Tibial nerve (tissue), 4 donors: ENCODE data around the gene CADPS. TPM values are rescaled to one million over a fixed set of nuclear protein-coding genes. Genes with fewer than 3 reads are reported as not detected.

ENCODE experiments used
- DNase-seq, 2 donors: peaks; one replicate each; pipeline ENCODE4 v3.0.0-alpha.2; 2019; ENCODE audit warnings: low spot score in 2 of 2
- H3K27ac ChIP-seq, 4 donors: fragments of 200-600 bp; sonication (generic) in 3 of 4; one replicate each; pipeline ENCODE4 v1.5.1; 2017 to 2019; ENCODE audit warnings: mild to moderate bottlenecking in 1 of 4
- H3K27me3 ChIP-seq, 2 donors: fragments of 200-600 bp; sonication (generic) in 1 of 2; one replicate each; pipeline versions ENCODE4 v1.5.1 to v1.6.0; 2017 to 2019
- H3K36me3 ChIP-seq, 3 donors: fragments of 200-600 bp; sonication (generic); one replicate each; pipeline ENCODE4 v1.5.1; 2018 to 2019
- H3K4me1 ChIP-seq, 4 donors: fragments of 200-600 bp; sonication (generic) in 3 of 4; one replicate each; pipeline ENCODE4 v1.5.1; 2017 to 2019
- H3K4me3 ChIP-seq, 4 donors: fragments of 200-600 bp; sonication (generic) in 3 of 4; one replicate each; pipeline ENCODE4 v1.5.1; 2017 to 2019; ENCODE audit warnings: mild to moderate bottlenecking in 1 of 4, moderate library complexity in 1 of 4
- H3K9me3 ChIP-seq, 4 donors: fragments of 200-600 bp; sonication (generic) in 3 of 4; one replicate each; pipeline ENCODE4 v1.5.1; 2017 to 2019
- EP300 ChIP-seq, 2 donors: sonication (generic); formaldehyde crosslinking; IDR thresholded peaks; one replicate each; pipeline ENCODE4 v1.6.1; 2017; ENCODE audit warnings: antibody characterized with exemption in 2 of 2, mild to moderate bottlenecking in 1 of 2
- POLR2A ChIP-seq, 2 donors: fragments of 450-650 bp; IDR thresholded peaks; one replicate each; pipeline ENCODE4 v1.6.1; 2017; ENCODE audit warnings: antibody characterized with exemption in 2 of 2, mild to moderate bottlenecking in 2 of 2, moderate library complexity in 2 of 2
- WGBS, 2 donors: methylation state at CpG; one replicate each; pipeline ENCODE4 v1.1.5; 2018; 5-methylcytosine and 5-hydroxymethylcytosine counted together
- small RNA-seq: library from RNA; depleted of rRNA; stranded (forward); fragments of <200 nt; gene quantifications from one replicate; pipeline ENCODE3, GENCODE V24; 2016
- total RNA-seq, 4 donors: library from RNA; depleted of rRNA; stranded (reverse); fragments of >200 nt; gene quantifications; one replicate each; pipeline ENCODE4 v1.1.0, GENCODE V29; 2016
- TF ChIP-seq, protein P1 (sequence below), 5 experiments: fragments of 200-600 bp in 3 of 5; fragments of 450-650 bp in 2 of 5; sonication (generic) in 3 of 5; IDR thresholded peaks; one replicate each; pipeline ENCODE4 v1.5.1; 2016 to 2019; ENCODE audit warnings: antibody characterized with exemption in 5 of 5, mild to moderate bottlenecking in 3 of 5, moderate library complexity in 2 of 5

The CADPS gene
- total RNA-seq, 4 donors from 2014 or later = 16.2 to 16.7 TPM; not detected in 2

DNA sequence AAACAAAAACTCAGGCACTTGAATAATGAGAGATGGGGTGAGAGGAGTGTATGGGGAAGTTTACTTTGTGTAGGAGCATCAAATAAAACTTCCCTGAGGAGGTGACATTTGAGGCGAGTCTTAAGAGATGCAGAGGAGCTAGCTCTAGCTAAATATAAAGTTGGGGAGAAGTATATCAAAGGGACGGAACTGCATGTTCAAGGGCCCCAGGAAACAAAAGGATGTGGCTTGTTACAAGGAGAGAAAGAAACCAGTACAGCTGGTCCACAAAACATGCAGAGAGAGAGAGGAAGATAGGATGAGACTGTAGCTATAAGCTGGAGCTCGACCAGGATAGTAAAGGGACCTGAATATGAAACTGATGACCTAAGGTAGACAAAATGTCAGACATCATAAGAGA is 519.5 kb downstream of the CADPS start:
- 73 to 76% methylated on average over 3 of the region's 3 CpGs for WGBS, 2 donors
- DNase-seq = no peak
- Histone ChIP-seq H3K9me3 (no peaks in the 10 kb centered on the region), H3K4me1 (no peaks in the 10 kb centered on the region), H3K36me3 (no peaks in the 10 kb centered on the region), H3K4me3 (no peak overlapping the region), H3K27me3 (peaks cover 0 to 14% of the 10 kb centered on the region in 2 donors), H3K27ac (no peak overlapping the region)
- no peak for TF ChIP-seq POLR2A (IDR thresholded peaks at IDR 0.05)
- TF ChIP-seq, protein P1, sequence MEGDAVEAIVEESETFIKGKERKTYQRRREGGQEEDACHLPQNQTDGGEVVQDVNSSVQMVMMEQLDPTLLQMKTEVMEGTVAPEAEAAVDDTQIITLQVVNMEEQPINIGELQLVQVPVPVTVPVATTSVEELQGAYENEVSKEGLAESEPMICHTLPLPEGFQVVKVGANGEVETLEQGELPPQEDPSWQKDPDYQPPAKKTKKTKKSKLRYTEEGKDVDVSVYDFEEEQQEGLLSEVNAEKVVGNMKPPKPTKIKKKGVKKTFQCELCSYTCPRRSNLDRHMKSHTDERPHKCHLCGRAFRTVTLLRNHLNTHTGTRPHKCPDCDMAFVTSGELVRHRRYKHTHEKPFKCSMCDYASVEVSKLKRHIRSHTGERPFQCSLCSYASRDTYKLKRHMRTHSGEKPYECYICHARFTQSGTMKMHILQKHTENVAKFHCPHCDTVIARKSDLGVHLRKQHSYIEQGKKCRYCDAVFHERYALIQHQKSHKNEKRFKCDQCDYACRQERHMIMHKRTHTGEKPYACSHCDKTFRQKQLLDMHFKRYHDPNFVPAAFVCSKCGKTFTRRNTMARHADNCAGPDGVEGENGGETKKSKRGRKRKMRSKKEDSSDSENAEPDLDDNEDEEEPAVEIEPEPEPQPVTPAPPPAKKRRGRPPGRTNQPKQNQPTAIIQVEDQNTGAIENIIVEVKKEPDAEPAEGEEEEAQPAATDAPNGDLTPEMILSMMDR (IDR thresholded peaks at IDR 0.05) = no peak
- no peak for TF ChIP-seq EP300 (IDR thresholded peaks at IDR 0.05)

Small RNA genes within 50 kb of the gene (small RNA-seq; reads per million reads assigned to genes)
- gene RN7SL863P (not detected), gene RNU6-139P (not detected)
